EL (cell line): ENCODE measurements around the gene SLC2A9.

ENCODE experiments used
- DNase-seq: peaks from one replicate; pipeline ENCODE4 v3.0.0-alpha.2; 2016

Gene SLC2A9

DNA sequence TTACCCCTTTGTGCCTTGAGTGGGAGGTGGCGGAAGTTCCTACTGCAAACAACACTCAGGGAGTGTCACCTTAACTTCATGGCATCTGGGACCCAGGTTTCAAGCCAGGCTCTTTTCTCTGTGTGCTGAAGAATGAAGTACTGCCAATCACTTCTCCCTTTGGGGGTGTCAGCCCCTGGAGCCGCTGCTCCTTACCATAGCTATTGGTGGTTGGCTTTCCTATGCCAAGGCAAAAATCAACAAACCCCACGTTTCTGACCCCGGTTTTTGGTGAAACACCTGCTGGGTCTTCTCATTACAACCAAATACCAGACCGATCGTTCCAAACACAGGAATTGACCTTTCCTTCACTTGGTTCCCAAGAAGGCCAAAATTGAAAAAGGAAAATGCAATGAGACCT is 19.7 kb upstream of the SLC2A9 start:
- no peak for DNase-seq

DNA sequence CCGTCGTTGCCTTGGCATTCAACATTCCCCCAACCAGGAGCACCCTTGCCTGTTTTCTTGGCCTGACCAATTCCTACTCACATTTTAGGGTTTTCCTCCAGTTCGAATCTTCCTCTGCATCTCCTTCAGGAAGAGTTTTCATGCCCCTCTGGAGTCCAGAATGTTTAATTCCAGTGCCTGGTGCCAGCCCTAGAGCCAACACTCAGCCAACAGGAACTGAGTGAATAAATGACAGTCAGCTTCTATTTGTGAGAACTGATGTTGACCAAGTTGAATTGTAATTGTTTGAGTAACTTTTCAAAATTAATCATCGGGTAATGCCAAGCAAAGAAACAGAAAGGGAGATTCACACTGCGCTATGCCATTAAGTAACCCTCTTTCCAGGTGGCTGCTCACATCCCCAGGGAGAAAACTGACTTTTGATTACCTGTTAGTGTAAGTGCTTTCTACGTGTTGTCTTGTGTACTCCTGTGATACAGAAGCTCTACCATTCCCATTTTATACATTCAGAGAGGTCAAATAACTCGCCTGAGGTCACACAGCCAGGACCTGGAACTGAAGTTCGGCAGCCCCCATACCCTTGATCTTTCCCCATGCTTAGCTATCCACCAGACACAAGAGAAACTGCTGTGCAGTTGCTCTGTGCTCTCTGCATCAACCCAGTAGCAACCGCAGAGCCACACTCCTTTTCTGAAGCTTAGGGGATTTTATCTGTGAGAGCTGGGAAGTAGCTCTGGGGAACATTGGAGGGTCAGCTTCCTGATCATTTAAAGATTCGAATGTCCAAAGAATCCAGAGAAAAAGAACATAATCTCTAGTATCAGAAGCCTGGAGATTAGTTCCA is 19.0 kb upstream of the SLC2A9 start:
- no peak for DNase-seq

DNA sequence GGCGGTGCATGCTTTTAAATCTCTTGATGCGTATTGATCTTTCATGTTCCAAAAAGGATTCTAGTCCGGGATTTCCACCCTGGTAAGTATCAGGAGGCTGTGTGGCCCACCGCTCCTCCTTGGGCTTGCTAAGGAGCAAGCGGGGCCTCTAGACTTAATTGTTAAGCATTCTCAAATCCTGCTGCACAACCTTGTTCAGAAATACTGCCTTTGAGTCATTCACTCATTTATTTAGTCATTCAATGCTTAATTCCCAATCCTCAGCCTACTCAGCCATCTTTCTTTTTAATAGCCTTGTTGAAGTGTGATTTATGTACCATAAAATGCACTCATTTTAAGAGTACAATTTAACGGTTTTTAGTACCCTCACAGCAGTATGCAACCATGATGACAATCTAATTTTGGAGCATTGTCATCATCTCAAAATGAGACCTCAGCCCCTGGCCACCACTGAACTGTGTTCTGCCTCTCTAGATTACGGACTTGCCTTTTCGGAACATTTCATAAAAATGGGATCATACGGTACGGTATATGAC is 15.6 kb upstream of the SLC2A9 start:
- no peak for DNase-seq

DNA sequence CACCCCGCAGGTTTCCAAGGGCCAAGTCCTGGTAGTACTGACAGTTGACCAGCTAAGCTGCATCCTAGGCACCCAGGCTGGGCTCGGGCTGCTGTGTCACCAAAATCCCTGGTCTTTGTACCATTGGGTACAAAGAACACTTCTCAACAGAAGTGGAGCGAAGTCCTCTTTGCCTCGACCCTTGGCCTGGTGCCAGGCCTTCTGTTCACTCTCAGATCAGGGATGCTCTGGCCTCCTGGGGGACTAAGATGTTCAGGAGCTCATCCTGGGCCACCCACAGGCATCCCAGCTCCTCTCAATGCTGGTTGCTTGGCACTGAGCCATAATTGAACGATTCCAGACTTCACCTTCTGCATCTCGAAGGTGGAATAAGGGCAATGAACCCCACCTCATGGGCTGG is 13.8 kb upstream of the SLC2A9 start:
- no peak for DNase-seq

DNA sequence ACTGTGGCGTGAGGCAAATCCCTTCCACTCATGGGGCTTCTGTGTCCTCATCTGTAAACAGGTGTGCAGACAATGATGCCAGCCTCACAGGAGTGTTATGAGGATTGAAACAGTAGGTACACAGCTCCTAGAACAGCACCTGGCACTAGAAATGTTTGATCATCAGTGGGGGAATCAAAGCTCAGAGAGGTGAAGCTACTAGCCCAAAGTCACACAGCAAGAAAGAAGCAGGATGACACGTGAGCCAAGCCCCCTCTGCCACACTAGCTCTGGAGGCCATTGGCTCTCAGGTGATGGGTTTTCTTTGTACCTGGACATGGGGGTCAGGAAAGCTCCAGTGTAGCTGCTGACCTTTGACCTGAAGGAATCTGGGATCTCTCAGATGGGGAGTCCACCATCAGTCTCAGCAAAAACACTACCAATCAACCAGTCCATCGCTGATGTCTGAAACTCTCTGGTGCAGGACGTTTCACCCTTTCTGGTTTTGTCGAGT is 13.4 kb upstream of the SLC2A9 start:
- no peak for DNase-seq

DNA sequence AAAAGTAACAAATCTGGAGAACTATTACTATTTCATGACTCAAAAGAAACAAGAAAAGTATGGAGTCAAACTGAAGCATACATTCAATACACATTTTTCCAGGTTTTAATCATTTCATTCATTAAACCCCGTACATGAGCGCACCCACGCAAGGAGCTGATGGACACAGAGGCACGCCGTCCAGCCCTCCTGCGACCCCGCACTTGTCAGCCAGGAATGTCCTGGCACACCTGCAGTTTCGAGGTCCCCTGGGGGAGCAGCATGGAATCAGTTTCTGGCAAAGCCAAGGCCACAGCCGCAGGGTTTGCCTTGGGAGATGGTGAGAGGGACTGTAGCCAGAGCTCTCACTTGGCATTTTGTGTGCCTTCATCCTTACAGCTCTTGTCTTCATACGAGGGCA is 12.8 kb upstream of the SLC2A9 start:
- no peak for DNase-seq

DNA sequence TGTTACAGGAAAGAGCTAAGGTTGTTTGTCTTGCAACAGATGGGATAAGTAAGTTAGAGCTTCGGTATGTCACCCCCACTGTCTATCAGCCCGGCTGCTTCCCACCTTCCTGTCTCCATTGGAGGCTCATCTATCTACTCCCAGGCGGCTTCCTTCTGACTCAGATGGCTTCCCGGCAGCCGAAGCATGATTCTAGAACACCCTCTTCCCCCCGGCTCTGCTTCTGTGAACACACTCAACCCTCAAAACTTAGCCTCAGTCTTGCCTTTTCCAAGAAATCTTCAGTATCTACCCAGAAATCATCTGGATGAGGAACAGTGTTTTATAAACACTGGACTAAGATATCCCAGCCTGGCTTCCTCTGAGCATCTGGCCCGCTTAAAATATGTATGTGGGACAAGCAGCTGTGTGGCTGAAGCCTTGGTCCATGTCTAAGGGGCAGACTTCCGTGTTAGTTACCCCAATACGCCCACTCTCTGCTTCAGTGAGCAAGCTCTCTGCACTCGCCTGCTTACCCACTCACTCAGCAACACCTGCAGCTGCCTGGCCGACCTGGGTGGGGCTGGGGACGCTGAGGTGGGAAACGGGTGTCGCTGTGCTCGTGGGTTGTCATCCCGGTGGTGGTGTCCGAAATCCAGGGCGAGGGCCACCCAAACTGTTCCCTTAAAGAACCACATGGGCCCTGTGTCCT is 12.0 kb upstream of the SLC2A9 start:
- DNase-seq = peak; percentile 72

DNA sequence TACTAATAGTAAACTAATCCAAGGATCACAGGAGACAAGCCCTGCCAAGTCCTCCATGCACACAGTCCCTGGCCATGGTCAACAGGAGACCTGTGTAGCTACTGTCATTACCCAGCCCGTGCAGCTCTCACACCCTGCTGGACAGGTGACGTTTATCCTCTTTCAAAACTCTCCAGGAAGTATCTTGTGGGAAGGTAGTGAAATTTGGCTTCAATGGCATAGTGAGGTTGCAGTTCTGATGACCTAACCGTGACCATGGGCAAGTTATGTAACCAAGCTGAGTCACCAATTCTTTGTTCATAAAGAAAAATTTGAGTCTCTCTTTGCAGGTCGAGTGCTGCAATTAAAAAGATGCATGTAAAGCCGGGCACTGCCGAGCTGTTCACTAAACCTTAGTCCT is 11.3 kb upstream of the SLC2A9 start:
- DNase-seq = peak; percentile 61

DNA sequence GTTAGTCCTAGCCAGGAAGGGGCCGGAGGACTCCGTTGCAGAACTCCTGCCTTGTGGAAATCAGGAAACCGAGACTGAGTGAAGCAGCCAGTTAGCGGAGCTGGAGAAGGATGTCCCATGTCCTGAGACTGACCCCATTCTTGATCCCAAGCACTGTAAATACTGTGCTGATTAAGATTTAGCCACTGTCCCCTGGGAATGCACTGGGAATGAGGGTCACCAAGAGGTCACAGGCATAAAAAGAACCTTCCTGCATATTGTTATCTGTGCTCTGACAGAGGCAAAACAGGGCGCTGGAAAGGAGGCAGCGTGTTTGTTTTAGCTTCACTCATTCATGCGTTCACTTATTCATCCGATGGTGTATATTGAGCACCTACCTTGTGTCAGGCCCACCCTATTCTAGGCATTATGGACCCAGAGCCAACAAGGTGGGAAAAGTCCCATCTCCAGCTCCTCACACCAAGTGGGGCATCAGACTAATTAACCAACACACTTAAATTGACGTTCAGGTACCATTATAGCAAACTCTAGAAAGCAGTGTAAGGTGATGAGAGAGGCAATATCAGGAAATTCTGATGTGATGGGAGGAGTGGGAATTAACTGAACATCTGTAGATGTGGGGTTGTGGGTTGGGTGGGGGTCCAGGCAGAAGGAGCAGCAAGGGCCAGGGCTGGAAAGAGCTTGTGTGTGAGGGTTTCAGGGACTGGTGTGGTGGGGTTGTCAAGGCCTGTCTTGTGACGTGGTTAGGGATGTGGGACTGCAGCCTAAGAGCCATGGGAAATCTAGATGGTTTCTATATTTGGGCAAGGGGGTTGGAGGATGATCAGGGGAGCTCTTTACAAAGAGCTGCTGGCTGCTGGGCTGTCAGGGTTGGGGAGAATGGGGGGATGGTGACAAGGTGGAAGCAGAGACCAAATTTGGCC is 10.6 kb upstream of the SLC2A9 start:
- DNase-seq = no peak

DNA sequence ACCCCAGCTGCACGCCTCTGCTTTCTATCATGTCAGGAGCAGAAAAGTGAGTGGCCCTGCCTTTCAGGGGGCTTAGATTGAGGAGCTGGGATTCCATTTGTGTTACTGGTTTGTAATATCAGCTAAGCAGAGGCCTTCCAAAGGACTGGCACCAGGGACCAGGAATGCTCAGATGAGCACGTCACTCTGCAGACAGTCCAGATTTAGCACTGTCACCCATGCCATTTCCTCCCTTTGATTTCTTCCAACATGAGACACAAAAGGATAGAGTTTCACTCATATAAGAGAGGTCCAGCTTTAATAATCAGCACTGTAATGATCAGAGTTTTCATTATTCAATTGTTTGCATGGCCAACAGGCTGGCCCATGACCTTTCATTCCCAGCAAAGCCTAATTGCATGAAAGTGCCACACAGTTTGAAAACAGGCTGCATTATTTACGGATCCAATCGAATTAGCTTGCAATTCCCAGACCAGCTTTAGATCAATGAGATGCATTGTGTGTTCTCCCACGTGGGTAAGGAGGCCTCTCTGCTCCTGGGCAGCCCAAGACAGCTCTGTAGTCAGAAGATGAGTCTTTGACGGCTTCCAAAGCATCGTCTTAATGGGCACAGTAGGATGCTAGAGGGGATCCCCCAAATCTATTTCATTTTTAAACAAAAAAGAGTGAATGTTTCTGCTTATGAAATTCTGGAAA is 9.8 kb upstream of the SLC2A9 start:
- no peak for DNase-seq

DNA sequence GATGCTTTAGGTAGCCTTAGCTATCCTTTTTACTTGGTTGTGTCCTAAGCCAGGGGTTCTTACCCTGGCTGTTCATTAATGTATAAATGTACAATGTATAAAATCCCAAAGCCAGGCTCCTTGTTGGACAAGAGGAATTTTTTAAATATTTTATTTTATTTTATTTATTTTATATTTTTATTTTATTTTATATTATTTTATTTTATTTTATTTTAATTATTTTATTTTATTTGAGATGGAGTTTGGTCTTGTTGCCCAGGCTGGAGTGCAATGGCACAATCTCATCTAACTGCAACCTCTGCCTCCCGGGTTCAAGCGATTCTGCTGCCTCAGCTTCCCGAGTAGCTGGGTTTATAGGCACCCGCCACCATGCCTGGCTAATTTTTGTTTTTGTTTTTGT is 8.1 kb upstream of the SLC2A9 start:
- no peak for DNase-seq

DNA sequence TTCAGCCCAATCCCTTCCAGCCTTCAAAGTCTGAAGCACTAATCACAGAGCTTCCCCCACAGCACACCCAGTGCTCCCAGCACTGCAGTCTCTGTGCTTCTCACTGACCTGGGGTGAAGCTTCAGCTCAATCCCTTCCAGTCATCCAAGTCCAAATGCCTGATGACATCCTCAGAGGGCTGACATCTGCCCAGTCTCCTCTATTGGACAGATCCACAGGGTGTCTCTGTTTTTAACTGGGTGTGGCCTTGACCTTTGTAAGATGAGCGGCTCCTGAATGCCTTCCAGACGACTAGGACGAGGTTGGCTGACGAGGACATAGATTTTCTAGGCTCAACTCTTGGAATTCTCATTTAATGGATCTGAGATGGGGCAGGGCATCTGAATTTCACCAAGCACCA is 7.6 kb upstream of the SLC2A9 start:
- DNase-seq = peak; percentile 31

DNA sequence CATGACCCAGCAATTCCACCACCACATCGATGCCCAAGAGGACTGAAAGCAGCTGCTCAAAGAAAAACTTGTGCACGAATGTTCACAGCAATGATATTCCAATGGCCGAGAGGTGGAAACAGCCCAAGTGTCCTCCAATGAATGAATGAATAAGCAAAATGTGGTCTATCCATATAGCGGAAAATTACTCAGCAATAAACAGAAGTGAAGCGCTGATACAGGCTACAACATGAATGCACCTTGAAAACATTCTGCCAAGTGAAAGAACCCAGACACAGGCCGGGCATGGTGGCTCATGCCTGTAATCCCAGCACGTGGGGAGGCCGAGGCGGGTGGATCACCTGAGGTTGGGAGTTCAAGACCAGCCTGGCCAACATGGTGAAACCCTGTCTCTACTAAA is 5.2 kb upstream of the SLC2A9 start:
- no peak for DNase-seq

DNA sequence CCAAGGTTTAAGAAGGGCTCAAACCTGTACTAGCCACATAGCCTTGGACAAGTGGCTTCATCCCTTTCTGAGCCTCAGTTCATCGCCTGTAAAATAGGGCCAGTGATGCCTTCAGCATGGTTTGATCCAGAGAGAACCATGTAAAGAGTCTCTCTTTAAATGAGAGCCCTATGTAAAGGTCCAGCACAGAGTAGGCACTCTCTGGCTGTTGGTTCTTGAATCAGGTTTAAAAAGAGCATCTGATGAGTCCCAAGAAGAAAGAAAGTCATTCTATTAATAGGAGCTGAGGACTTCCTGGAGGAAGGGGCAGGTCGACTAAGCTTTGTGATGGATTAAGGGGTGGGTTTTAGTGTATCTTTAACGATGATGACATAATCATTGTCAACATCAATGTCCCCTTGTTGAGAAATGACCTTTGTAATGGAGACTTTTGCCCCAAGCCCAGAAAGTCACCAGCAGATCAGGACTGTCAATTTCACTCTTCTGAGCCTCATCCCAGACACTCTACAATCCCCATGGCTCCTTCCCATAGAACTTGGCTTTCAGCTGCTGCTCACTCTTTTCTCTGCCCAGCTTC is 4.0 kb upstream of the SLC2A9 start:
- DNase-seq = no peak

DNA sequence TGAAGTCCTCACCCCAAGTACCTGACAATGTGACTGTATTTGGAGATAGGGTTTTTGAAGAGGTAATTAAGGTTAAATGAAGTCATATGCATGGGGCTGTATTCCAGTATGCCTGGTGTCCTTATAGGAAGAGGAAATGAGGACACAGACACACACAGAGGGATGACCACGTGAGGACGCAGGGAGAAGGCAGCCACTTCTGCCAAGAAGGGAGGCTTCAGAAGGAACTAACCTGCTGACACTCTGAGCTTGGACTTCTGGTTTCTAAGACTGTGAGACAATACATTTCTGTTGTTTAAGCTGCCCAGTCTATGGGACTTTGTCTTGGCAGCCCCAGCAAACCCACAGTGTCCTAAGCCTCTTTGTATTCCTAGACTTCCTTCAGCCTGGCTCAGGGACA is 3.0 kb upstream of the SLC2A9 start:
- DNase-seq = no peak

DNA sequence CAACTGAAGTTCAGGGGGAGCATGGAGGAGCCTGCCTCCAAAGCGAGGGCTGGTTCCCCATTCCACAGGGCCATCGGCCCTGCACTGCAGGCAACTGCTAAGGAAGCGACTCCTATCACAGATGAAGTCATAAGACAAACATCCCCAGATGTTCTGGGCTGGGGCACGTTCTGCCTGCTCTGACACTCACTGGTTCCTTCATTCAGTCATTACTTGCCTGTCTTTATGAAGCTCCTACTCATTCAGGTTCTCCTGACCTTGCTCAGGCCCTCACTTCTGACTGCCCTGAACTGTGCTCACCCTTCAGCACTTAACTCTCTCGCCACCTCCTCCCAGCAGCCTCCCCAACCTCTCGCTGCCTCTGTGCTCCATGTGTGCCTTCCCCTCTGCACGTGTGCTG is 2.5 kb upstream of the SLC2A9 start:
- peak; percentile 50 for DNase-seq

DNA sequence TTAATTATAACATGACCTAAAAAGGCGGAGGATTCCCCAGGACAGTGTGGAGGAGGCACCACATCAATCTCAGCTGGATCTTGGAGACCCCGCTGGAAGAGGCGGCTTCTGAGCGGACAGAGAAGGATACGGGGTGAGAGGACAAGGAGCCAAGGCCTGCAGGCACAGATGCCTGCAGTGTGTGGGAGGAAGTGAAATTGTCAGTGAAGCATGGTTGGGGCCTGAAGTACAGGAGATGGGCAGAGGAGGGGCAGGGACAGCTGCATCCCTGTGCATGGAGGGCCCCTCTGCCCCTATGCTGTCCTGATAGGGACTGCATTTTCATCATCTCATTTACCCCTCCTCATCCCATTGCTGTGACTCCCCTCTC is 1.7 kb upstream of the SLC2A9 start:
- DNase-seq = no peak

DNA sequence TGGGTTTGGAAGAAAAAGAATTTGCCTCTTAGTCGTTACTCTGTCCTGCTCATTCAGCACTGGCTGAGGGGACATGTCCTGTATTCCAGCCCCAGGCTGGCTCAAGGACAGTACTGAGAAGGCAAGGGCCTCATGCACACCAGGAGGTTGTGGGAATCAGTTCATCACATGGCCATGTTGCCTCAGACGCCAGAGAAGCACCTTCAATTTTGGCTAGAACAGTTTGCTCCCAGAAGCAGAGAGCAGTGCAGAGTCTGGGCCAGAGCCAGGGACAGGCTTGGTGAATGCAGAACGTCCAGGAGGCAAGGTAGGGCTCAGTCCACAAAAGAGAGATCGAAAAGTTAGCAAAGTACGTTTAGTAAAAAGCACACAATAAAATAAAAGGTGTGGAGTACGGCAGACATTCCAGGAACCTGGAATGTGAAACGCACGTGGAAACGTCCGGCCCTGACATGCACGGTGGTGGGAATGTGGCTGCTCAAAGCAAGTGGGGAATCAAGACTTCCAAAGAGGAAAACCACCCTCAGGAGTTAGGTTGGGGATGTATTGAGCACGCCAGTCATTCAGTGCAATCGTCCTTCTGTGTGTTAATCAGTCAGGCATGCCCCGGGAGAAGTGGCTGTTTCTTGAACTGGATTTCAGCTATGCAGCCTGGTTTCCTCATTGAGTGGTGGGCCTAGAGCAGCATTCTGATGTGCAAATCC is 1.2 kb upstream of the SLC2A9 start:
- DNase-seq = no peak

DNA sequence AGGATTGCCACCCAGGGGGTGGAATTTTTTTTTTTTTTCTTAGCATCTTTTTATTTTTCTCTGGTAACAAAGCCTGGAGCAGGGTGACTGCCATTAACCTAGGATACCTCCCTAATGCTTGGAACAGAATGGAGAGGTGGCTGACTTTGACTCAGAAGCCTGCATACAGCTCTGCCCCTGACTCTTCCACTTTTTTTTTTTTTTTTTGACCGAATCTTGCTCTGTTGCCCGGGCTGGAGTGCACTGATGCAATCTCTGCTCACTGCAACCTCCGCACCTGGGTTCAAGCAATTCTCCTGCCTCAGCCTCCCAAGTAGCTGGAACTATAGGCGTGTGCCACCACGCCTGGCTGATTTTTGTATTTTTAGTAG is 341 bp upstream of the SLC2A9 start:
- DNase-seq = no peak

DNA sequence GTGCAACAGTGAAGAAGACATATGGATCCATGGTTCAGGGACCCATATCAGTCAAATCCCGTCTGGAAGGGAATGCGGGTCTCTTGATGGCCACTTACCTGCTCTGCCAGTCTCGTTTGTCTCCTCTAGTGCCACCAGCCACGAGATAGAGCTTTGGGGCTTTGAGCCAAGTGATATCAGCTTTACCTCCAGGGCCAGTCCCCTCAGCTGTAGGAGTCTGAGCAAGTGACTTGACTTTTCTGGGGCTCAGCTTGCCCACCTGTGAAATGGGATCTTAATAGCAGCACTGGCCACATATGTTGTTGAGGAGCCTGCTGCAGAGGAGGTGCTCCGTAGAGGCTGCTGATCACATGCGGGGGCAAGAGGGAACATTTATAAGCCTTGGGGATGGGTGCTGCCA is 1.2 kb downstream of the SLC2A9 start:
- DNase-seq = no peak

DNA sequence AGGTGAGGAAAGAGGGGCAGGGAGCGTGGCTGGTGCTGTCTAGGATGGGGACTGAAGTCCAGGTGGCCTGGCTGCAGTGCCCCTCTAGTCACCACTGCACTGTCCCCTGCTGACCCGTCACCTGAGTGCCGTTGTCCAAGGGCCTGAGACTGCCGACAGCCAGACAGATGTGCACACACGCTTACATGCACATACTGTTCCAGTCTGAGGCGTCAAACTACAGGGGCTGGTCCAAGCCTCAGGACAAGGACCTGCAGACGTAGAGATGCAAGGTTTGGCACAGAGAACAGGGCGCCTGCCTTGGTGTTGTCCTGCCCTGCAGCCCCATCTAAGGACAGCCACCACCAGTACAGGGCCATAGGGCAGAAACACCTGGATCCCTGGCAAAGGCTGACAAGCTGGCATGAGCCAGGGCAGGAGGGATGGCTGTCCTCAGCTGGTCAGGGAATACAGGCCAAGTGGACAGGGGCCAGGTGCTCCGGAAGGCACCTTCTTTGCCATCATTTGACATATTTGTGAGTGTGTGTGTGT is 1.7 kb downstream of the SLC2A9 start:
- no peak for DNase-seq
